Measurements from ENCODE around the gene SH2D7. TPM values are rescaled to one million over a fixed set of nuclear protein-coding genes. Genes with fewer than 3 reads are reported as not detected.

The SH2D7 gene
- total RNA-seq, 1 experiment from 2014 or later: not detected

GRCh38 chr15:78051596-78051995 lies 40.8 kb upstream of the SH2D7 start (continued):
- TF ChIP-seq ATF3 (CRISPR knock-in tag; conservative IDR thresholded peaks at IDR 0.05) (no peak), ZNF512 (CRISPR knock-in tag; IDR thresholded peaks at IDR 0.05; ENCODE audit: borderline replicate concordance) (no peak), MXD4 (CRISPR knock-in tag; IDR thresholded peaks at IDR 0.05; ENCODE audit: borderline replicate concordance) (no peak), CBFB (CRISPR knock-in tag; IDR thresholded peaks at IDR 0.05; ENCODE audit: low read depth) (no peak), HMGA2 (CRISPR knock-in tag; IDR thresholded peaks at IDR 0.05) (no peak), E2F4 (CRISPR knock-in tag; IDR thresholded peaks at IDR 0.05; ENCODE audit: borderline replicate concordance, low read depth) (no peak), MLX (CRISPR knock-in tag; IDR thresholded peaks at IDR 0.05) (no peak)

GRCh38 chr15:78052001-78052401 lies 40.4 kb upstream of the SH2D7 start:
- TF ChIP-seq MYBL2 (CRISPR knock-in tag; IDR thresholded peaks at IDR 0.05): no peak
- ATAC-seq (peak; percentile 63), DNase-seq (ENCODE audit: low spot score) (no peak)
- POLR2A ChIA-PET: no interaction called here
- Mint-ChIP-seq H3K4me1 (peaks cover 32% of the 10 kb centered on the region), H3K36me3 (no peaks in the 10 kb centered on the region), H3K27ac (peak overlapping the region; percentile 80), H3K27me3 (ENCODE audit: low read depth) (no peaks in the 10 kb centered on the region), H3K4me3 (no peak overlapping the region), H3K9me3 (no peaks in the 10 kb centered on the region)
- CTCF ChIA-PET: interaction anchor here (0.6 to 3.2 kb wide), 5 partner anchors 24 to 252 kb away, joined by 3 to 16 read pairs (median 5); no protein-coding TSS in a partner anchor

- Mint-ChIP-seq H3K36me3 (no peaks in the 10 kb centered on the region), H3K9me3 (no peaks in the 10 kb centered on the region), H3K27me3 (ENCODE audit: low read depth) (no peaks in the 10 kb centered on the region), H3K4me1 (peaks cover 33% of the 10 kb centered on the region), H3K4me3 (no peak overlapping the region), H3K27ac (peak overlapping the region; percentile 80)
- no peak for TF ChIP-seq JUN (CRISPR knock-in tag; IDR thresholded peaks at IDR 0.05)
- no peak for ATAC-seq
- ChIA-PET POLR2A (no interaction called here), CTCF (interaction anchor here (3.2 kb wide), 1 partner anchor 56 kb away, joined by 16 read pairs; no protein-coding TSS in a partner anchor)
- no peak for DNase-seq (ENCODE audit: low spot score)
Measured at GRCh38 chr15:78052545-78052944, 39.8 kb upstream of the SH2D7 start.

GRCh38 chr15:78054518-78054917 lies 37.8 kb upstream of the SH2D7 start:
- no peaks in the 10 kb centered on the region for H3K36me3 Mint-ChIP-seq
- ChIA-PET POLR2A (no interaction called here), CTCF (interaction anchor here (1.3 to 1.4 kb wide), 2 partner anchors 54 to 141 kb away, joined by 3 read pairs; no protein-coding TSS in a partner anchor)
- peaks cover 32% of the 10 kb centered on the region for H3K4me1 Mint-ChIP-seq
- ATAC-seq: no peak
- H3K27ac Mint-ChIP-seq: no peak overlapping the region
- no peaks in the 10 kb centered on the region for H3K27me3 Mint-ChIP-seq (ENCODE audit: low read depth)
- no peak overlapping the region for H3K4me3 Mint-ChIP-seq
- no peaks in the 10 kb centered on the region for H3K9me3 Mint-ChIP-seq
- TF ChIP-seq SP1 (CRISPR knock-in tag; conservative IDR thresholded peaks at IDR 0.05) (no peak), USF1 (CRISPR knock-in tag; IDR thresholded peaks at IDR 0.05) (no peak), TCF7 (CRISPR knock-in tag; IDR thresholded peaks at IDR 0.05; ENCODE audit: low read depth) (no peak)
- DNase-seq (ENCODE audit: low spot score): no peak

- no peaks in the 10 kb centered on the region for H3K36me3 Mint-ChIP-seq
- H3K4me3 Mint-ChIP-seq: no peak overlapping the region
- ChIA-PET POLR2A (no interaction called here), CTCF (interaction anchor here (1.4 kb wide), 1 partner anchor 141 kb away, joined by 3 read pairs; no protein-coding TSS in a partner anchor)
- no peaks in the 10 kb centered on the region for H3K27me3 Mint-ChIP-seq (ENCODE audit: low read depth)
- H3K9me3 Mint-ChIP-seq: no peaks in the 10 kb centered on the region
- H3K27ac Mint-ChIP-seq: no peak overlapping the region
- no peak for ATAC-seq
- DNase-seq (ENCODE audit: low spot score): no peak
- peaks cover 30% of the 10 kb centered on the region for H3K4me1 Mint-ChIP-seq
- TF ChIP-seq ZMAT4 (CRISPR knock-in tag; IDR thresholded peaks at IDR 0.05) (no peak), JAZF1 (CRISPR knock-in tag; IDR thresholded peaks at IDR 0.05) (no peak), CREM (CRISPR knock-in tag; IDR thresholded peaks at IDR 0.05) (no peak), ZNF396 (CRISPR knock-in tag; IDR thresholded peaks at IDR 0.05; ENCODE audit: borderline replicate concordance) (no peak), MXD4 (CRISPR knock-in tag; IDR thresholded peaks at IDR 0.05; ENCODE audit: borderline replicate concordance) (no peak), ERG (CRISPR knock-in tag; IDR thresholded peaks at IDR 0.05) (no peak), CTCF (IDR thresholded peaks at IDR 0.05) (no peak), SOX15 (CRISPR knock-in tag; IDR thresholded peaks at IDR 0.05) (no peak)
Measured at GRCh38 chr15:78054966-78055365, 37.4 kb upstream of the SH2D7 start.
